Gastroesophageal sphincter (tissue), 4 donors: ENCODE results near the gene MYO5A. TPM values are rescaled to one million over a fixed set of nuclear protein-coding genes. Genes with fewer than 3 reads are reported as not detected.

Experiments used
- ATAC-seq: fragments of 150-250 bp; one replicate; pipeline ENCODE4 v1.9.1; 2016; ENCODE audit warnings: mild to moderate bottlenecking, moderate library complexity
- H3K27ac ChIP-seq, 4 donors: fragments of 200-600 bp; sonication (generic) in 3 of 4; 1 replicate in 3 of 4; 2 replicates in 1 of 4; pipeline ENCODE4 v1.5.1; 2016 to 2019
- H3K27me3 ChIP-seq: fragments of 200-600 bp; sonication (generic); one replicate; pipeline ENCODE4 v1.5.1; 2019
- H3K36me3 ChIP-seq, 2 donors: fragments of 200-600 bp; sonication (generic); one replicate each; pipeline ENCODE4 v1.5.1; 2019; ENCODE audit warnings: control low read depth in 1 of 2
- H3K4me1 ChIP-seq, 3 donors: fragments of 200-600 bp; sonication (generic); 1 replicate in 2 of 3; 2 replicates in 1 of 3; pipeline ENCODE4 v1.5.1; 2016 to 2019; ENCODE audit warnings: control low read depth in 2 of 3
- H3K4me3 ChIP-seq, 2 donors: fragments of 200-600 bp; sonication (generic); one replicate each; pipeline ENCODE4 v1.5.1; 2019; ENCODE audit warnings: mild to moderate bottlenecking in 1 of 2, moderate library complexity in 1 of 2
- H3K9me3 ChIP-seq, 3 donors: fragments of 200-600 bp; sonication (generic); one replicate each; pipeline ENCODE4 v1.5.1; 2017 to 2019; ENCODE audit warnings: control low read depth in 2 of 3
- EP300 ChIP-seq: sonication (generic); formaldehyde crosslinking; IDR thresholded peaks from one replicate; pipeline ENCODE4 v1.6.1; 2017; ENCODE audit warnings: antibody characterized with exemption, mild to moderate bottlenecking
- POLR2A ChIP-seq, 2 donors: fragments of 450-650 bp; IDR thresholded peaks; one replicate each; pipeline ENCODE4 v1.6.1; 2017; ENCODE audit warnings: antibody characterized with exemption in 2 of 2, mild to moderate bottlenecking in 2 of 2, moderate library complexity in 1 of 2
- POLR2AphosphoS5 ChIP-seq: sonication (generic); formaldehyde crosslinking; IDR thresholded peaks from one replicate; pipeline ENCODE4 v1.6.1; 2017; ENCODE audit warnings: antibody characterized with exemption
- WGBS, 2 donors: methylation state at CpG; one replicate each; pipeline ENCODE4 v1.1.5; 2018; ENCODE audit warnings: low coverage in 1 of 2; 5-methylcytosine and 5-hydroxymethylcytosine counted together
- total RNA-seq, 4 donors: library from RNA; depleted of rRNA; stranded (reverse); fragments of >200 nt; gene quantifications; one replicate each; pipeline ENCODE4 v1.1.0, GENCODE V29; 2016
- TF ChIP-seq, protein P1 (sequence below), 4 experiments: fragments of 200-600 bp in 2 of 4; fragments of 450-650 bp in 2 of 4; sonication (generic) in 1 of 4; IDR thresholded peaks; one replicate each; pipeline ENCODE4 v1.5.1; 2017 to 2019; ENCODE audit warnings: antibody characterized with exemption in 4 of 4, mild to moderate bottlenecking in 2 of 4, moderate library complexity in 2 of 4

MYO5A gene
- total RNA-seq, 4 donors from 2014 or later: 24.3 to 41.9 (median 31.2) TPM

DNA sequence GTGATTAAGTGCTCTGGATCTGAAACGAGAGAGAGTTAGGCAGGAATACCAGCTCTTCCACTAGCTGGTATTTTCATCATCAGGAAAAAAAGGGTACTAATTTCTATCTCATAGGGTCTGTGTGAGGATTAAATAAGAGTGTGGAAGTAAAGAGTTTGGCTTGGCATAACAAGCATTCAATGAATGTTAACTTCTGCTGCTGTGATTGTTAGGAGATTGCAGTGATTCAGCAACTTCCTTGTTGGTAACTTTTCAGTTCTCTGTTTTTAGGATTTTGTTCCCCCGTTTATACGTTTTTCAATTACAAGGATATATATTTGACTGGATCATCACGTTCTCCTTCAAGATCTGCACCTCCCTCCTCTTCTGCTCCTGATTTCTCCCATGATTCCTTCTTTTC, 167.2 kb downstream of the MYO5A start:
- Histone ChIP-seq H3K27me3 (no peaks in the 10 kb centered on the region), H3K4me1 (no peaks in the 10 kb centered on the region), H3K27ac (no peak overlapping the region), H3K9me3 (no peaks in the 10 kb centered on the region), H3K4me3 (no peak overlapping the region), H3K36me3 (peaks cover 0 to 81% of the 10 kb centered on the region in 2 donors)
- 53 to 80% methylated on average over 4 of the region's 4 CpGs for WGBS, 2 donors
- TF ChIP-seq EP300: no peak
- TF ChIP-seq, protein P1, sequence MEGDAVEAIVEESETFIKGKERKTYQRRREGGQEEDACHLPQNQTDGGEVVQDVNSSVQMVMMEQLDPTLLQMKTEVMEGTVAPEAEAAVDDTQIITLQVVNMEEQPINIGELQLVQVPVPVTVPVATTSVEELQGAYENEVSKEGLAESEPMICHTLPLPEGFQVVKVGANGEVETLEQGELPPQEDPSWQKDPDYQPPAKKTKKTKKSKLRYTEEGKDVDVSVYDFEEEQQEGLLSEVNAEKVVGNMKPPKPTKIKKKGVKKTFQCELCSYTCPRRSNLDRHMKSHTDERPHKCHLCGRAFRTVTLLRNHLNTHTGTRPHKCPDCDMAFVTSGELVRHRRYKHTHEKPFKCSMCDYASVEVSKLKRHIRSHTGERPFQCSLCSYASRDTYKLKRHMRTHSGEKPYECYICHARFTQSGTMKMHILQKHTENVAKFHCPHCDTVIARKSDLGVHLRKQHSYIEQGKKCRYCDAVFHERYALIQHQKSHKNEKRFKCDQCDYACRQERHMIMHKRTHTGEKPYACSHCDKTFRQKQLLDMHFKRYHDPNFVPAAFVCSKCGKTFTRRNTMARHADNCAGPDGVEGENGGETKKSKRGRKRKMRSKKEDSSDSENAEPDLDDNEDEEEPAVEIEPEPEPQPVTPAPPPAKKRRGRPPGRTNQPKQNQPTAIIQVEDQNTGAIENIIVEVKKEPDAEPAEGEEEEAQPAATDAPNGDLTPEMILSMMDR (IDR thresholded peaks at IDR 0.05): no peak
- no peak for TF ChIP-seq POLR2A (IDR thresholded peaks at IDR 0.05)
- ATAC-seq: no peak

DNA sequence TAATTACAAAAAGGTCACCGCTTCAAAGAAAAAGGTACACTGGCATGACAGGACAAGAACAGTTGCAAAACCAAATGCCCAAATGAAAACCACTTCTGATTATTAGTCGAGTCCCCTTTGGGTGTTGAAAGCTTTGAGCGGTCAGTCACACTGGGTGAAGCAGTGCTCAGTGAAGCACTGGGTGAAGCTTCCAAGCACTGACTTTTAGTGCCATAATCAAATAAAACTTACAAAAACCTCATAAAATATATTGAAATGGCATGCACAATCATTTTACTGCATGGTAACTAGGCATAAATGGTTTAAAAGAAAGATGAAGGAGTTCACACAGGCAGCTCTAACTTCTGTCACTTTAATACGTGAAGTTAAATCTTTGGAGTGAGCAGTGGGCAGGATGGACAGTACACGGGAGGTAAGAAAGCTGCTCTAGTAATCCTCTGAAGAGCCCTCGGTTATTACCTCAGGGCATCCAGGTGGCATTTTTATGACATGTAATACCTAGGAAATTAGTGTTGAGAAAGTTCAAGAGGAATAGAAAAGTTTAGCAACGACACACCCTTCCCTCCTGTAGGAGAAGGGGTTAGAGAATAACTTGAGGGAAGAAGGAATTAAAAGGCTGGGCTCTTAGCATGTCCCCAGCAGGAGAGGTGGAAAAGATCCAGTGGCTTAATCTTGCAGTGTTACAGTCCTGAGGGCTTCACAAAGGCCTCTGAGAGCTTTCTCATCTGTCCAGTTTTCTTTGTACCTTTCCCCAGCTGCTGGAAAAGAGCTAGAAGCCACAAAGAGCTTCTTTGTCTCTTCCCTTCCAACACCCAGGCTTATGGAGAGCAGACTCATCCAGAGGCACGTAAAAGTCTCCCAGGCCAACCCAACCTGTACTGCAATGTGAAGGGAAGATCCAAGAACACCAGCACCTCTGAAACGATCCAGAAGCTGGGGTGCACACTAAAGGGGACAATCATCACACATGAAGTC, 168.2 kb downstream of the MYO5A start:
- Histone ChIP-seq H3K27ac (no peak overlapping the region), H3K4me1 (no peaks in the 10 kb centered on the region), H3K36me3 (peaks cover 0 to 77% of the 10 kb centered on the region in 2 donors), H3K9me3 (no peaks in the 10 kb centered on the region), H3K4me3 (no peak overlapping the region), H3K27me3 (no peaks in the 10 kb centered on the region)
- TF ChIP-seq POLR2AphosphoS5 (no peak), EP300 (no peak), POLR2A (IDR thresholded peaks at IDR 0.05) (no peak)
- TF ChIP-seq, protein P1 (IDR thresholded peaks at IDR 0.05): no peak
- ATAC-seq: no peak
- WGBS, 2 donors: 77 to 96% methylated on average over 5 to 6 of the region's 9 CpGs

DNA sequence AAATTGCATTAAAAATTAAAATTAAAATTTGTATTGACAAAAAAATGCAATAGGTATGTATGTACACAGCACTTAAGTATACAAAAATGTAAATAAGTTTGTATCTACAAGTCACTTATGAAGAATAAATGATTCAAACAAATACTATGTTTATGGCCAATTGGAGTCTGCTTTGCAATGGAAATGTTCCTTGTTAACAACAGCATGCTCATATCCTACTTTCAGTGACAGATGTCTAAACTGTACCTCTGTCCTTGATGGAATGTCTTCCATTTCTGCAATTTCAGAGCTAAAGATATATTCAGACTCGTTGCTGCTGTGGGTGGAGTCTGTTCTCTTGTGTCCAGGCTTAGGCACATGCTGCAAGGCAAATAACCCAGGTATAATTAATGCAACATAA, 169.0 kb downstream of the MYO5A start:
- WGBS, 2 donors: 47 to 67% methylated on average over 1 of the region's 1 CpG
- H3K27me3 ChIP-seq: no peaks in the 10 kb centered on the region

DNA sequence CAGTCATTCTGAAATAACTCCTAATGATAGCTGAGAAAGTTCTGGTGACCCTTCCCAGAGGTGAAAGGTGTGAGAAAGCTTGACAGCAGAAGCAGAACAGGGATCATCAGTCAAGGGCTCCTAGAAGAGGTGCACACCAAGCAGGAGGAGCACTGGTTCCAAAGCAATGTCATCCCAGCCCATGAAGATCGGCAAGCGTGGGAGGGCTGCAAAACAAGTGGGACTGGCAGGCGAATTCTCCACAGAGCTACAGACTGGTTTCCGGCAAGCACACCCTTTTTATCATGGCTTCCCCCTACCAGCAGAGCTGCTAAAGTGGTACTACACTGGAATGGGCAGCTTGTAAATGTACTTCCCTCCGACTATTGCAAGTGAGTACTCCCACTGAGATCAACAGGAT, 170.7 kb downstream of the MYO5A start:
- H3K4me3 ChIP-seq: no peak overlapping the region
- no peak overlapping the region for H3K27ac ChIP-seq
- peaks cover 0 to 62% of the 10 kb centered on the region in 2 donors for H3K36me3 ChIP-seq
- WGBS, 2 donors: 90 to 91% methylated on average over 4 to 5 of the region's 5 CpGs
- no peaks in the 10 kb centered on the region for H3K27me3 ChIP-seq
- no peaks in the 10 kb centered on the region for H3K4me1 ChIP-seq
- H3K9me3 ChIP-seq: no peaks in the 10 kb centered on the region
- TF ChIP-seq, protein P1 (IDR thresholded peaks at IDR 0.05): no peak
- TF ChIP-seq POLR2AphosphoS5: no peak
- no peak for TF ChIP-seq EP300
- TF ChIP-seq POLR2A (IDR thresholded peaks at IDR 0.05): no peak
- no peak for ATAC-seq

More for the DNA sequence above, 169.0 kb downstream of the MYO5A start:
- ATAC-seq: no peak
- H3K4me3 ChIP-seq: no peak overlapping the region
- H3K27ac ChIP-seq: no peak overlapping the region
- no peaks in the 10 kb centered on the region for H3K9me3 ChIP-seq
- no peaks in the 10 kb centered on the region for H3K4me1 ChIP-seq
- H3K36me3 ChIP-seq: peaks cover 0 to 69% of the 10 kb centered on the region in 2 donors
- TF ChIP-seq, protein P1 (IDR thresholded peaks at IDR 0.05): no peak
- TF ChIP-seq EP300 (no peak), POLR2AphosphoS5 (no peak), POLR2A (IDR thresholded peaks at IDR 0.05) (no peak)

DNA sequence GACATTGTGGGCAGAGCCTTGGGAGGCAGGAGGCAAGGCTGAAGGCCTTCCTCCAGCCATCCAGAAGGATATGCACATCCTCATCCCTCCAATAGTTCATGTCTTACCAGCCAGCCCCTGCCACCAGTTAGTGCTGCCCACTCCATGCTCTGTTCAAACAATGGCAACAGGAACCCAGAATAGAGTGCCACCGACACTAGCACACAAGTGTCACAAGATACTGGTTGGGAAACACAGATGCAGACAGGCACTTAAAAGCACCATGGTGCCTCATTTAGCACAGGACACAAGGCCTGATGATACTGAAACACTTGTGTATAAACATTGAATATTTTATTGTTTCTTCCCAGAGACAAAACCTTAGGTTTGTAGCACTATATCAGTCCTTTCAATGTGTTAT, 176.6 kb downstream of the MYO5A start:
- no peak overlapping the region for H3K4me3 ChIP-seq
- H3K27ac ChIP-seq: no peak overlapping the region
- TF ChIP-seq POLR2A (IDR thresholded peaks at IDR 0.05): no peak
- TF ChIP-seq POLR2AphosphoS5: no peak
- TF ChIP-seq, protein P1 (IDR thresholded peaks at IDR 0.05): no peak
- TF ChIP-seq EP300: no peak
- H3K36me3 ChIP-seq: peaks cover 0 to 59% of the 10 kb centered on the region in 2 donors
- no peaks in the 10 kb centered on the region for H3K4me1 ChIP-seq
- H3K27me3 ChIP-seq: no peaks in the 10 kb centered on the region
- ATAC-seq: no peak
- H3K9me3 ChIP-seq: no peaks in the 10 kb centered on the region
- 100% methylated on average over 1 of the region's 1 CpG; no CpG with 5 or more reads in 1 of the 2 donors for WGBS, 2 donors
